HG02588 (cell line): Measurements from ENCODE around the gene CYP2B6.
"Not testable (repeated sequence)": the region's sequence is repeated elsewhere in the genome, so short reads cannot be mapped to it uniquely, and the experiment has no call there.

Experiments used
- ATAC-seq: cut with Tn5 transposase; IDR thresholded peaks from one replicate; pipeline ENCODE4 v1.9.1; 2021; ENCODE audit warnings: mild to moderate bottlenecking, moderate library complexity; ENCODE audit not compliant: unreplicated experiment

CYP2B6 gene

DNA sequence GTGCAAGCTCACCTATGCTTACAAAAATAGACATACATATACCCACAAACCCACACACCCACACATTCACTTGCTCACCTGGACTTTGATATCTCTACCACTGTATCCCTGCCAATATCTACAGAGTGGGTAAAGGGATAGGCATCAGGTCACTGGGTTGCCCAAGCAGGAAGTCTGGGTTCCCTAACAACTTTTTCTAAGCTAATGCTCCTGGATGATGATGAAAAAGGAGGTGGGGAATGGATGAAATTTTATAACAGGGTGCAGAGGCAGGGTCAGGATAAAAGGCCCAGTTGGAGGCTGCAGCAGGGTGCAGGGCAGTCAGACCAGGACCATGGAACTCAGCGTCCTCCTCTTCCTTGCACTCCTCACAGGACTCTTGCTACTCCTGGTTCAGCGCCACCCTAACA, at the start of gene CYP2B6:
CYP2B6 (plus strand) TSS at position 311 of the 410 bp plus-strand sequence; CDS start at position 335, 24 bp downstream.
- no peak for ATAC-seq

DNA sequence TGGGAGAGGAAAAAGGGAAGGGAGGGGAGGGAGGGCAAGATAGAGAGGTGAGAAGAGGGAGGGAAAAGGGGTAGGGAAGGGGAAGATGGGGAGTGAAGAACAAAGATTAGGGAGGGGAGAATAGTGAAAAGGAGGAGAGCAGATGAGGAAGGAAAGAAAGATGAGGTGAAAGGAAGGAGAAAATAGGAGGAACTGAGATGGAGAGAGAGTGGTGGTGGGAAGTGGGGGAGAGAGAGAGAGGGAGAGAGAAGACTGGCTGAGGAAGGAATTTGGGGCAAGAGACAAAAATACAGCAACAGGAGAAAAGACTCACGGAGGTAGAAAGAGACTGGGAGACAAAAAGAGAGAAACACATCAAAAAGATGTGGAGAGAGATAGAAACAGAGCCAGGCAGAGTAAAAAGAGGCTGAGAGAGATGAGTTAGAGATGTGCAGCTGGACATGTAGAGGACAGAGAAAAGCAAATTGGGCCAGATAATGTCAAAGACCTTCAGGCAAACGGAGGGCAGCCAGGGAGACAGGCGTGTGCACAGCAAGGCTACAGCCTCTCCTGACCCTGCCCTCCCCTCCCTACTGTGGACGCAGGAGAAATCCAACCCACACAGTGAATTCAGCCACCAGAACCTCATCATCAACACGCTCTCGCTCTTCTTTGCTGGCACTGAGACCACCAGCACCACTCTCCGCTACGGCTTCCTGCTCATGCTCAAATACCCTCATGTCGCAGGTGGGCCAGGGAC, 49.4 kb upstream of the CYP2B6 start:
- ATAC-seq = no peak

DNA sequence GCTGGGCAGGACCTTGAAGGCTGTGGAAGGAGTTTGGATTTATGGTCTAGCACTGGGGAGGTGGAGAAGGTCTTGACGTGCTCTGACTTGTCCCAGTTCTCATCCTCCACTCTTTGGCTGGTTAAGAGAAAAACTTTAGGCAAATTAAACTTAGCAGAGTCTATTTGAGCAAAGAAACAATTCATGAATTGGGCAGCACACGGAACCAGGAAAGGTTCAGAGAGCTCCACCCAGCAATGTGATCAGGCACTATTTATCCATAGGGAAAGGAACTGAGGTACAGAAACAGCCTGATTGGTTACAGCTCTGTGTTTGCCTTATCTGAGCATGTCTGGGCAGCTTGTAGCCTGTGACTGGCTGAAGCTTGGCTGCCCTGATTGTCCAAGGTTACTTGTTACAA, 45.4 kb upstream of the CYP2B6 start:
- no peak for ATAC-seq

GRCh38 chr19:40947114-40947513, 44.0 kb upstream of the CYP2B6 start:
- no peak for ATAC-seq

DNA sequence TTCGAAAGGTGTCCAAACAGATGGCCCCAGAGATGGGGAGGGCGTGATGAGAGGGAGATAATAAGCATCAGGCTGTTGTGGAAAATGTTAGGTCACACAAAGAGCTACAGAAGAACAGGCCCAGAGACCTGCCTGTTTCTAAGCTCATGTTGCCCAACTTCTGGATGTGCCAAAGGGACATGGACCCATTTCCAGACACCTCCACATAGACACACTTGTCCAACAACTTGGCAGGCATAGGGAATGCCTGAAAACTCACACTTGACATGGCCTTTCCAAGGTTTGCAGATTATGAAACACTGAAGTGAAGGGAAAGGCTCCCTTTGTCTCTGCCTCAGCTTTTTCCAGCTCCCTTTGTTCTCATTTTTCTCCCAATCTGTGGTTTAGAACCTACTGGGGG, 43.5 kb upstream of the CYP2B6 start:
- no peak for ATAC-seq

GRCh38 chr19:40948580-40949299, 42.3 kb upstream of the CYP2B6 start:
- ATAC-seq = no peak

- ATAC-seq = no peak
Measured at GRCh38 chr19:40954573-40954972, 36.5 kb upstream of the CYP2B6 start.

- no peak for ATAC-seq
Measured at GRCh38 chr19:40959338-40959737, 31.7 kb upstream of the CYP2B6 start.

DNA sequence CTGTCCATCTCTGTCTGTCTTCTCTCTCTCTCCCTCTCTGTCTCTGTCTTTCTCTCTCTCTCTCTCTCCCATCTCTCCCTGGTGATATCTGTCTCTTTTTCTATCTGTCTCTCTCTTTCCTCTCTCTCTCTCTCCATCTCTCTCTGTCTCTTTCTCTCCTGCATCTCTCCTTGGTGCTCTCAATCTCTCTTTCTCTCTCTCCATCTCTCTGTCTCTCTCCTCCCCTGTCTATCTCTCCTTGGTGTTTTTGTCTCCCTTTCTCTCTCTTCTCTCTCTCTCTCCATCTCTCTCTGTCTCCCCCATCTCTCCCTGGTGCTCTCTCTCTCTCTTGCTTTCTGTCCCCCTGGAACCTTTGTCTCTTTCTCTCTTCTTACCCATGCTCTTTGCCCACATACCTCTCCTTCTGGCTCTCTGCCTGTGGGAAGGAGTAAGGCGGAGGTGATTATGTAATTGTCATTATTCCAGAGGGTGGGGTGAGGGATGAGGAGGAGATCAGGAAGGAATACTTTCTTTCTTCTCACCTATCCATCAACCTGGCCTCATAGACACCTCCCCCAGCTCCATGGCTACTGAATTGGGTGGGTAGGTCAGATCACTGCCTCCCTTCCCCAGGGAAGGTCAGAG, 30.9 kb upstream of the CYP2B6 start:
- no peak for ATAC-seq

DNA sequence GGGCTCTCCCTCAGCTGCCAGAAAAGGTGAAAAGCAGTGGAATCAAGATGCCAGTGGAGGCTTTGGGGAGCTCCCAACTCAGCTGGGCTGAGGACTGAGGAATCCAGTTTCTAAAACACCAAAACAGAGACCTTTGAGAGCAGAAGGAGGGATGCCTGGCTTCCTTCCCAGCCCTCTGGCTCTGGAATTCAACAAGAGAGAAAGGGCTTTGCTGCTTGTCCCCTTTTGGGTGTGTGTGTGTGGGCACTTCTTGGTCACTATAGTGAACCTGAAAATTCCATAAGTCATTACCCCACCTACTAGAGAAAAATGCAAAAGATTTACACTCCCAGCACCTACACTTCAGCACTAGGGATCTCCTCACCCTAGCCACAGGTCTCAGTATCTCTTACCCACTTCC, 30.3 kb upstream of the CYP2B6 start:
- ATAC-seq = no peak

DNA sequence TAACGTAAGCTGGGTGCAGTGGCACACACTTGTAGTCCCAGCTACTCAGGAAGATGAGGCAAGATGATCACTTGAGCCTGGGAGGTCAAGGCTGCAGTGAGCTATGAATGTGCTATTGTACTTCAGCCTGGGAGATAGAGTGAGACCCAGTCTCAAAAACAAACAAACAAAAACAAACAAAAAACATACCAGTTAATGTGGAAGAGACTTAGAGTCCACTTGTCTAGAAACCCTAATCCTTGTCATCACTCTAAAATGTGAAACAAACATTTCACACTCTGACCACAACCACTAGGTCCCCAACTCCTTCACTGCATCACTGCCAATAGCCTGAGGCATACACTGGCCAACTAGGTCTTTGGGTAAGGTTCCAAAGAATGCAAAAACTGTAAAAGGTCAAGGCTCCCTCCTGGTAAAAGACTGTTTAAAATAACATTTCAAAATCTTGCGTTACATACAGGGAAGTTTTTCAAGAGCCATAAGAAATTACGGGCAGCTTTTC, 28.6 kb upstream of the CYP2B6 start:
- no peak for ATAC-seq

- not testable (repeated sequence) for ATAC-seq
Measured at GRCh38 chr19:40964361-40964760, 26.7 kb upstream of the CYP2B6 start.

DNA sequence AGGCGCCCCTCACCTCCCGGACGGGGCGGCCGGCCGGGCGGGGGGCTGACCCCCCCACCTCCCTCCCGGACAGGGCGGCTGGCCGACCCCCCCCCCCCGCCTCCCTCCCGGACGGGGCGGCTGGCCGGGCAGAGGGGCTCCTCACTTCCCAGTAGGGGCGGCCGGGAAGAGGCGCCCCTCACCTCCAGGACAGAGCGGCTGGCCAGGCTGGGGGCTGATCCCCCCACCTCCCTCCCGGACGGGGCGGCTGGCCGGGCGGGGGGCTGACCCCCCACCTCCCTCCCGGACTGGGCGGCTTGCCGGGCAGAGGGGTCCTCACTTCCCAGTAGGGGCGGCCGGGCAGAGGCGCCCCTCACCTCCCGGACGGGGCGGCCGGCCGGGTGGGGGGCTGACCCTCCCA, 25.7 kb upstream of the CYP2B6 start:
- not testable (repeated sequence) for ATAC-seq

- not testable (repeated sequence) for ATAC-seq
Measured at GRCh38 chr19:40966591-40966990, 24.5 kb upstream of the CYP2B6 start.

DNA sequence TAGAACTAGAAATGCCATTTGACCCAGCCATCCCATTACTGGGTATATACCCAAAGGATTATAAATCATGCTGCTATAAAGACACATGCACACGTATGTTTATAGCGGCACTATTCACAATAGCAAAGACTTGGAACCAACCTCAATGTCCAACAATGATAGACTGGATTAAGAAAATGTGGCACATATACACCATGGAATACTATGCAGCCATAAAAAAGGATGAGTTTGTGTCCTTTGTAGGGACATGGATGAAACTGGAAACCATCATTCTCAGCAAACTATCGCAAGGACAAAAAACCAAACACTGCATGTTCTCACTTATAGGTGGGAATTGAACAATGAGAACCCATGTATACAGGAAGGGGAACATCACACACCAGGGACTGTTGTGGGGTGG, 23.0 kb upstream of the CYP2B6 start:
- not testable (repeated sequence) for ATAC-seq

DNA sequence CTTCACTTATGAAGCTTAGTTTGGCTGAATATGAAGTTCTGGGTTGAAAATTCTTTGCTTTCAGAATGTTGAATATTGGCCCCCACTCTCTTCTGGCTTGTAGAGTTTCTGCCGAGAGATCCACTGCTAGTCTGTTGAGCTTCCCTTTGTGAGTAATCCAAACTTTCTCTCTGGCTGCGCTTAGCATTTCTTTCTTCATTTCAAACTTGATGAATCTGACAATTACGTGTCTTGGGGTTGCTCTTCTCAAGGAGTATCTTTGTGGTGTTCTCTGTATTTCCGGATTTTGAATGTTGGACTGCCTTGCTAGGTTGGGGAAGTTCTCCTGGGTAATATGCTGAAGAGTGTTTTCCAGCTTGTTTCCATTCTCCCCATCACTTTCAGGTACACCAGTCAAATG, 21.4 kb upstream of the CYP2B6 start:
- not testable (repeated sequence) for ATAC-seq

GRCh38 chr19:40970396-40971345, 20.4 kb upstream of the CYP2B6 start:
- ATAC-seq = not testable (repeated sequence)

DNA sequence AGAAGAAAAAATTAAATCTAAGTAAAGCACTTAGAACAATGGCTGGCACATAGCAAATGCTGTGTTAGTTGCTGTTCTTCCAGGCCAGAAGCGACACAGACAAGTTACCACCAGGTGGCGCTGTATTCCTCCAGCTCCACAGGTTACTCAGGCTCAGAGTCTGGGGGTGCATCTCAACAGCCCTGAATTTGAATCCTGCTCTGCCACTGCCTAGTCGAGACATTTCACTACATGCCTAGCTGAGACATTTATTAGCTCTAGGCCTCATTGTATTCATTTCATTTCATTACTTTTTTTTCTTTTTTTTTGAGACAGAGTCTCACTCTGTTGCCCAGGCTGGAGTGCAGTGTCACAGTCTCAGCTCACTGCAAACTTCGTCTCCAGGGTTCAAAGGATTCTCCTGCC, 16.4 kb upstream of the CYP2B6 start:
- ATAC-seq = no peak

DNA sequence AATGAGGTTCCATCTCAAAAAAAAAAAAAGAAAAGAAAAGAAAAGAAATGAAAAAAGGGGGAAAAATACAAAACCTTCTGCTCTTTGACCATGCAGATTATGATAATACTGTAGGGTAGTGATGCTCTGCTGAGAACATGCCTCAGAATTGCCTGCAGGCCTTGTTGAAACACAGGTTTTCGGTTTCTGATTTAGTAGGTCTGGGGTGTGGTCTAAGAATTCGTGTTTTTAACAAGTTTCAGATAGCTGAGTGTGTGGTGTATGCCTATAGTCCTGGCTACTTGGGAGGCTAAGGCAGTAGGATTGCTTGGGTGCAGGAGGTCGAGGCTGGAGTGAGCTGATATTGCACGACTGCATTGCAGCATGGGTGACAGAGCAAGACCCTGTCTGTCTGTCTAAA, 14.9 kb upstream of the CYP2B6 start:
- ATAC-seq = no peak

GRCh38 chr19:40976724-40977123, 14.4 kb upstream of the CYP2B6 start:
- no peak for ATAC-seq

DNA sequence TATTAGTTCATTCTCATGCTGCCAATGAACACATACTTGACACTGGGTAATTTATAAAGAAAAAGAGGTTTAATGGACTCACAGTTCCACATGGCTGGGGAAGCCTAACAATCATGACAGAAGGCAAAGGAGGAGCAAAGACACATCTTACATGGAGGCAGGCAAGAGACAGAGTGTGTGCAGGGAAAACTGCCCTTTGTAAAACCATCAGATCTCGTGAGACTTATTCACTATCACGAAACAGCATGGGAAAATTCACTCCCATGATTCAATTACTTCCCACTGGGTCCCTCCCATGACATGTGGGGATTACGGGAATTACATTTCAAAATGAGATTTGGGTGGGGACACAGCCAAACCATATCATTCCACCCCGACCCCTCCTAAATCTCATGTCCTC, 11.3 kb upstream of the CYP2B6 start:
- not testable (repeated sequence) for ATAC-seq
